GM13976 (cell line): ENCODE measurements around the gene UBE2S.
"Not testable (repeated sequence)": the region's sequence is repeated elsewhere in the genome, so short reads cannot be mapped to it uniquely, and the experiment has no call there.

Experiments used
- DNase-seq: peaks from one replicate; pipeline ENCODE4 v3.0.0; 2012; ENCODE audit warnings: low spot score
- CTCF ChIP-seq: IDR thresholded peaks from 2 replicates; pipeline ENCODE4 v1.5.1; 2012; ENCODE audit warnings: borderline replicate concordance, mild to moderate bottlenecking; ENCODE audit not compliant: insufficient read depth; ENCODE audit errors: extremely low read depth, missing control alignments, control extremely low read depth
- in situ Hi-C: fragments of 300-500 bp; cut with MboI; formaldehyde crosslinking; loops from one replicate; pipeline ENCODE4 v1.12.0; 2022; ENCODE audit warnings: low sequenced_read_pairs, mixed read lengths, inconsistent platforms; ENCODE audit not compliant: unreplicated experiment

The UBE2S gene

GRCh38 chr19:55451163-55451964 lies 43.8 kb upstream of the UBE2S start:
- in situ Hi-C loops = no loop called here
- no peak for TF ChIP-seq CTCF
- no peak for DNase-seq

- DNase-seq = no peak
- TF ChIP-seq CTCF = no peak
- in situ Hi-C loops = no loop called here
These were observed 41.9 kb upstream of the UBE2S start for GRCh38 chr19:55449469-55449868.

- in situ Hi-C loops = not testable (repeated sequence)
These were observed 40.5 kb upstream of the UBE2S start for GRCh38 chr19:55448175-55448490.

GRCh38 chr19:55447421-55448174 lies 40.0 kb upstream of the UBE2S start:
- in situ Hi-C loops = no loop called here
- TF ChIP-seq CTCF = no peak
- DNase-seq = no peak

More at GRCh38 chr19:55448175-55448490, 40.5 kb upstream of the UBE2S start:
- not testable (repeated sequence) for DNase-seq

GRCh38 chr19:55446060-55446459 lies 38.5 kb upstream of the UBE2S start:
- in situ Hi-C loops = no loop called here

GRCh38 chr19:55444646-55445045 lies 37.1 kb upstream of the UBE2S start:
- TF ChIP-seq CTCF = no peak
- in situ Hi-C loops = no loop called here
- DNase-seq = no peak

More at GRCh38 chr19:55446060-55446459, 38.5 kb upstream of the UBE2S start:
- no peak for TF ChIP-seq CTCF
- DNase-seq = no peak
